ENCODE measurements around the gene C14orf132. TPM values are rescaled to one million over a fixed set of nuclear protein-coding genes. Genes with fewer than 3 reads are reported as not detected.
"Not testable (repeated sequence)": the region's sequence is repeated elsewhere in the genome, so short reads cannot be mapped to it uniquely, and the experiment has no call there.

Gene C14orf132
- 17.4 TPM for polyA plus RNA-seq (2013, experiment 1 of 2; ENCODE audit: insufficient read length)
- polyA plus RNA-seq (2013, experiment 2 of 2; ENCODE audit: insufficient read length), result 17.5 TPM

GRCh38 chr14:96038920-96039632 is at the start of gene C14orf132:
C14orf132 (plus strand) TSS chr14:96039362; CDS start chr14:96039501, 139 bp downstream.
- DNase-seq, result peak; percentile 59

GRCh38 chr14:95993768-95994592 is 45.2 kb upstream of the C14orf132 start:
- peak; percentile 51 for DNase-seq

- no peak for DNase-seq
Observed at GRCh38 chr14:95994593-95994928, 44.6 kb upstream of the C14orf132 start.

GRCh38 chr14:95998656-95999055 is 40.5 kb upstream of the C14orf132 start:
- peak; percentile 48 for DNase-seq

GRCh38 chr14:96001866-96002497 is 37.2 kb upstream of the C14orf132 start:
- peak; percentile 90 for DNase-seq

GRCh38 chr14:96002498-96002884 is 36.7 kb upstream of the C14orf132 start:
- no peak for DNase-seq

GRCh38 chr14:96011131-96011530 is 28.0 kb upstream of the C14orf132 start:
- DNase-seq, result no peak

GRCh38 chr14:96011607-96012006 is 27.6 kb upstream of the C14orf132 start:
- DNase-seq, result no peak

GRCh38 chr14:96012757-96013156 is 26.4 kb upstream of the C14orf132 start:
- not testable (repeated sequence) for DNase-seq

- no peak for DNase-seq
Observed at GRCh38 chr14:96014176-96014575, 25.0 kb upstream of the C14orf132 start.

GRCh38 chr14:96016501-96017160 is 22.5 kb upstream of the C14orf132 start:
- peak; percentile 25 for DNase-seq

GRCh38 chr14:96017882-96018281 is 21.3 kb upstream of the C14orf132 start:
- no peak for DNase-seq

- no peak for DNase-seq
Observed at GRCh38 chr14:96027431-96028355, 11.5 kb upstream of the C14orf132 start.

GRCh38 chr14:96029089-96029645 is 10.0 kb upstream of the C14orf132 start:
- no peak for DNase-seq

- DNase-seq, result no peak
Observed at GRCh38 chr14:96030108-96030760, 8.9 kb upstream of the C14orf132 start.

GRCh38 chr14:96031691-96032090 is 7.5 kb upstream of the C14orf132 start:
- no peak for DNase-seq

- DNase-seq, result no peak
Observed at GRCh38 chr14:96035456-96035855, 3.7 kb upstream of the C14orf132 start.

GRCh38 chr14:96037891-96038557 is 1.1 kb upstream of the C14orf132 start:
- DNase-seq, result peak; percentile 27

GRCh38 chr14:96038558-96038919 is 623 bp upstream of the C14orf132 start:
- DNase-seq, result no peak

Data from fibroblast of skin of scalp (primary cell).